HG03342 (cell line): ENCODE data around the gene ZBTB32.

ENCODE experiments used
- ATAC-seq: cut with Tn5 transposase; IDR thresholded peaks from one replicate; pipeline ENCODE4 v1.9.1; 2021; ENCODE audit warnings: mild to moderate bottlenecking, moderate library complexity; ENCODE audit not compliant: unreplicated experiment

ZBTB32 gene

DNA sequence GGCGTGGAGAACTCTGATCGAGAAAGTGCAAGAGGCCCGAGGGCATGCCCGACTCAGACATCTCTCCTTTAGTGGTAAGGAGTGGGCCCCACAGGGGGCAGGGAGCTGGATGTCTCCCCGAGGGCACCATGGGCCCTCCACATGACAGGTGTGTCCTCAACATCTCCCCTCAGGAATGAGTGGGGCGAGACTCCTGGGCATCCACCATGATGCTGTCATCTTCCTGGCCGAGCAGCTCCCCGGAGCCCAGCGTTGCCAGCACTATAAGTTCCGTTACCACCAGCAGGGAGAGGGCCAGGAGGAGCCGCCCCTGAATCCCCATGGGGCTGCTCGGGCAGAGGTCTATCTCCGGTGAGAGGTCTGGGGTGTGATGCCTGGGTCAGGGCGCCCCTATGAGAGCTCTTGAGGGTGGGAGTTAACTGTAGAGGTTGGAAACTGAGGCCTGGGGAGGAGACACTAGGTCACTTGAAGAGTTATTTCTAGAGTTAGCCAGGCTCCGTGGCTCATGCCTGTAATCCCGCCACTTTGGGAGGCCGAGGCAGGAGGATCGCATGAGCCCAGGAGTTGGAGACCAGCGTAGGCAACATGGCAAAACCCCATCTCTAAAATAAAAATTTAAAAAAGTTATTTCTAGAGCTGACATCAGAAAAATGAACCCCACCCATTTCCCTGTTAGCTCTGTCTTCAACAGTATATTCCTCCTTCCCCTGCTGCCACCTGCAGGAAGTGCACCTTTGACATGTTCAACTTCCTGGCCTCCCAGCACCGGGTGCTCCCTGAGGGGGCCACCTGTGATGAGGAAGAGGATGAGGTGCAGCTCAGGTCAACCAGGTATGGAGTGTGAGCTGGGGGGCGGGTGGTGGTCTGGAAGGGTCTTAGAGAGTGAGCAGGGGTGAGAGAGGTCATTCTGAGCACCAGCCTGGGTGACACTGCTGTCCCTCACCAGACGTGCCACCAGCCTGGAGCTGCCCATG is 32.8 kb downstream of the ZBTB32 start:
- ATAC-seq: no peak

DNA sequence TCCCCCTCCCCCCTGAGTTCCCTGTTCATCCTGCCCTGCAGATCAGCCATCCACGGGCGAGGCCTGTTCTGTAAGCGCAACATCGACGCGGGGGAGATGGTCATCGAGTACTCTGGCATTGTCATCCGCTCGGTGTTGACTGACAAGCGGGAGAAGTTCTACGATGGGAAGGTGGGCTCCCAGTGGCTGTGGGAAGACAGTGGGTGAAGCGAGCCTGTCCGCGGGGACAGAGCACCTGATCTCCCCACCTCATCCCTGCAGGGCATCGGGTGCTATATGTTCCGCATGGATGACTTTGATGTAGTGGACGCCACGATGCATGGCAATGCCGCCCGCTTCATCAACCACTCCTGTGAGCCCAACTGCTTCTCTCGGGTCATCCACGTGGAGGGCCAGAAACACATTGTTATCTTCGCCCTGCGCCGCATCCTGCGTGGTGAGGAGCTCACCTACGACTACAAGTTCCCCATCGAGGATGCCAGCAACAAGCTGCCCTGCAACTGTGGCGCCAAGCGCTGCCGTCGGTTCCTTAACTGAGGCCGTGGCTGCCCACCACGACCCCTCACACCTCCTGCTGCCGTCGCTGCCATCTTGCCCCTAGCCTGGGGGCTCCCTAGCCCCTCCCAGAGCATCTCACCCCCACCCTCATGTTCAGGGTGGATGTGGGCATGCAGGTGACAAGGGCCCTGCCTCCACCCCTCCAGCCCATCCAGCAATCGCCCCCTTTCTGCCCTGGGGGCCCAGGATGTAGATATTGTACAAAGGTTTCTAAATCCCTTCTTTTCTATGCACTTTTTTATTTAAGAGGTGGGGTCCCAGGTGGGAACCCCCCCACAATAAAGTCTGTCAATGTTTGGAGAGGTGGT is 33.9 kb downstream of the ZBTB32 start:
- ATAC-seq: no peak

DNA sequence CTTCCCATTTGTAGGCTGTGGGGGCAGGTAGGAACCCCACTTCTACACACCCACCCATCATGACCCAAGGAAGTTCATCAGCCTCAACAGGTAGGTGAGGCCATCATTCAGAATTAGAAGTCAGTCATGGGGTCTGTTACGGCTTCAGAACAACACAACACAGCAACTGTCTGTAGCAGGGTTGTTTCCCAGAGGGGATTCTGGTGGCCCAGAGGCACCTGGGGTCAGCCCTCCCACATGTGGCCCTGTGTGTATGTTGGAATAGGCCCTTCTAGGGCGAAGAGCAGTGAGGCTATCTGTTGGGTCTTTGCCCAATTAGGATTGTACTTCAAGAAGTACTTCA is 34.5 kb downstream of the ZBTB32 start:
- ATAC-seq: no peak

DNA sequence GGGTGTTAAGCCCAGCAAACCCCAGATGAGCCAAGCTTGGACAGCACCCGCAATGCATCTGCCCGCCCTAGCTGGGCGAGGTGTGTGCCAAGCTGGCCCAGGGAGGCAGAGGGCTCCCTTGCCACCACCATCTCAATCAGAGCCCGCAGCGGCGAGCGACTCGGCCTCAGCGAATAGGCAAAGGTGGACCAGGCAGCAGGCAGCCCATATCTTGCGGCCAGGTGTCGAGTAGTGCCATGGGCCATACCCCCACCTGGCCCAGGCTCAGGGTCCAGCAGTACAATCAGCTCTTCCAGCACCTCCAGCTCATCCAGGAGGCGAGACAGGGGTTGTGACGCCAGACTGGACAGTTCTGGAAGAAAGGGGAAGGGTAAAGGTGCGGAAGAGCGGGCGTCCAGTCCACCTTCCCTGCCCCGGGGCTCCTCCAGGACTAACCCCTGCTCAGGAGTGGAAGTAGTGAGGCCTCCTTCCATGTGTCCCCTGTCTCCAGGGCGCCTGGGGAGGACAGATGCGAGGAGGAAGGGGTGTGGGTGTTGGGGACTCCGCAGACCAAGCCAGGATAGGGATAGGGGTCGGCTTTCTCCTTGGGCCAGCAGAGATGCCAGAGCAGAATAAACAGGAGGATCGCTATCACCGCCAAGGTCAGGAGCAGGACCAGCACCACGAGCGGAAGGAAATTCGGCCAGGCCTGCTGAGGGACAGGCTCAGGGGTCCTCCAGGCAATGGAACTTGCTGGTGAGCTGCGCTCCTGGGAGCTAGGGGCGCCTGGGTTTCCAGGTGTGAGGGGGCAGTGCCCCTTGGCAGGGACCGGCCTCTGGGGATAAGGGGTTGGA is 35.1 kb downstream of the ZBTB32 start:
- ATAC-seq: no peak

DNA sequence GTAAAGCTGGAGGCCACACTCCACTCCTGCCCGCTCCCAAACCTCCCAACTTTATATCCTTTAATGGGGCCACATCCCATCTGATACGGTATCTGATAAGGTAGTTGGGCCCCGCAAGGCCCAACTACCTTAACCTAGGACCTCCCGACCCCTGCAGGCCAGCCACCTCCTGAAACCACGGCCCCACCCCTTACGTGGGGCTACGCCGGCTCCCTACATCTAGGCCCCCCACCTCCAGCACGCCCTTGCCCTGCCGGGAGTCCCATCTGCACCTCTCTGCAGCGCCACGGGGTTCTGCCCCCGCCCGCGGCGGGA is 35.7 kb downstream of the ZBTB32 start:
- ATAC-seq: peak; percentile 13

DNA sequence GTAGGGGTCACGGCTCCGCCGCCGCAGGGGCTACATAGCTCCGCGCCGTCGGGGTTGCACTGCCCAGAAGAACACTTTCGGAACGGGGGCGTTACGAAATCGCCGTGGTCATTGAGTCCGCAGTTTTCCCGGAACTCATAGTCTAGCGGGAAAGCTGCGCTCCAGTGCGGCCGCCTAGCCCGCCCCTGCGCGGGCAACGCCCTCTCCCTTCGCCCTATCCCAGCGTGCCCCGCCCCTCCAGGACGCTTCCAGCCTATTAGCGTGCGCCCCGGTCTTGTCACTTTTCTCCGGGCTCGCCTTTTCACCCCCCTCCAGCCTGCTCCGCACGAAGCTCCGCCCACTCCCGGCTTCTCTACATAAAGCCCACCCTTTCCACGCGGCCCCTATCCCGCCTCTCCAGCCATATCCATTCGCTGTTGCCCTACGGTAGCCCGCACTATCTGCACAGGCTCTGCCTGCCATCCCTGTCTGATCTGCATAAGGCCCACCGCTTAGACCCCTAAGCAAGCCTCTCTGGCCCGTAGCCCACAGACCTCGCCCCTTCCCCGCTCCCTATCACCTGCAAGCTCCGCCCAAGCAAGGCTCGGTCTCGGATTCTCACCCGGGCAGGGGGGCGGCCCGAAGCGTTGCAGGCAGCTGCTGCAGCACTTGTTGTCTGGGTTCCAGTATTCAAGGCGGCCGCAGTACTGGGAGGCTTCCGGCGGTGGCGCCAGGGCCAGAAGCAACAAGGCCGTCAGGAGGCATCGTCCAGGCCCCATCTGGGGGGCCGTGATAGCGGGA is 36.3 kb downstream of the ZBTB32 start:
- ATAC-seq: peak; percentile 51

DNA sequence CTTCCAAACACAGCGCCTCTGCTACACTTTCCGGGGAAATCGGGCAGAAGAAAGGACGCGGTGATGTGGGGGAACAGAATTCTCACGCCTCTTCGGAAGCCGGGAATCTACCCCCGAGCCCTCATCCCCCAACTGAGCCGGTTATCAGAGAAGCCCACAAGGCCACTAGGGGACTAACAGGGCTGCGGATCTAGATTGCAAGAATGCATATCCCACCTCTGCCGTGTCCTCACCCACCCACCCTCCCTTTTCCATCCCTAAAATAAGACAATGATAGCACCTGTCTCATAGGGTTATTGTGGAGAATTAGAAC is 36.8 kb downstream of the ZBTB32 start:
- ATAC-seq: no peak

DNA sequence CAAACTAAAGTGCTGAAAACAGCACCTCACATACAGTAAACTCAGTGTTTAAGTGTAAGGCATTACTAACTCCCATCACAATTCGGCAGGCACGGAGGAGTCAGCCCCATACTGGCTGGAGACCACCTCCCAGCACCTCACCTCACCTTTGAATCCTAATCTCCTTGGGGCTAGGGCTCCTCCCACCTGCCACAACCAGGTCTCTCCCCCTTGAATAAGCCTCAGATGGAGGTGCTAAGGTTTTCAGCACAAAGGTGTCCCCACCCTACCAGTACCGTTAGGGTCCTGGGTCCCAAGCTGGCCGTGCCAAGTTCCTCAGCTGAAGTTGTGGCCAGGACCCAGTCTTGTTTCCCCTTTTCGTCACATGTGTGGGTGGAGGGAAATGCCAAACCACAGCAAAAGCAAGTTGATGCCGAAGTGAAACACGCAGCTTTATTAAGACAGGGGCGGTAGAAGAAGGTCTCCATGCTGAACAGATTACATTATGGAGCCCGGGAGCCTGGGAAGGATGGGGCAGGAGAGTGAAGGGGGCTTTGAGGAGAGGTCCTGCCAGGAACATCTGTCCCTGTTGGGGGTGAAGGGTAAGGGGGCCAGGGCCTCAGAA is 37.9 kb downstream of the ZBTB32 start, which contains the start of gene IGFLR1:
Gene IGFLR1, minus strand, starts transcription at position 332 of the 604 bp plus-strand sequence. CDS start 1,272 bp downstream, outside the sequence.
- ATAC-seq: no peak

DNA sequence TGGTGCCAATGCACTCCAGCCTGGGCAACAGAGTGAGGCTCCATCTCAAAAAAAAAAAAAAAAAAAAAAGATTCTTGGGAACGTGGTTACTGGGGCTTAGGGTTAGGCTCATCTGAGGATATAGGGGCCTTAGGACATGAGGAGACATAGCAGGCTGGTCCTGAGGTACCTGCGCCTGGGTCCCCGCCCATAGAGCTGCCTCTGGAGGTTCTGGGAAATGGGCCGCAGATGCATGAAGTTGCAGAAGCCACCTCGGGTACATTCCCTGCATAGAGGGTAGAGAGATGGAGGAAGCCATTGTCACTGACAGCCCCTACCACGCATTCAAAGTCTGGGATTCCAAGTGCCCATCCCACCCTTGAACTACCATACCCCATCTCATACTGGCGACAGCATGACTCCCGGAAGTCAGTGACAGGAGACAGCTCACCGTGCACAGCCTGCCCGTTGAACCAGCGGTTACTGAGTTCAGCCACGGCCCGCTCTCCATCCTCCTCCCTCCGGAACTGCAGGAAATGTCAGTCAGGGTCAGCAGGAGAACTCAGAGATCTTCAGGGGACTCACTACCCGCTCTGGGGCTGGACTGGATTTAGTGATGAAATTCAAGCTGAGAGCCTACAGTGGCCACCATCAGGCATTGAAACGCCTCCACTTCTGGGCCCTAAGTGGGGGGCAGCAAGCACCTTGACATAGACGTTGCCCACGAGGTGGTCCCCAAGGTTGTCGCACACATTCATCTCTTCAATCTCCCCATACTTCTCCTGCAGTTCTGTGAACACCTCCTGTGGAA is 39.5 kb downstream of the ZBTB32 start:
- no peak for ATAC-seq

DNA sequence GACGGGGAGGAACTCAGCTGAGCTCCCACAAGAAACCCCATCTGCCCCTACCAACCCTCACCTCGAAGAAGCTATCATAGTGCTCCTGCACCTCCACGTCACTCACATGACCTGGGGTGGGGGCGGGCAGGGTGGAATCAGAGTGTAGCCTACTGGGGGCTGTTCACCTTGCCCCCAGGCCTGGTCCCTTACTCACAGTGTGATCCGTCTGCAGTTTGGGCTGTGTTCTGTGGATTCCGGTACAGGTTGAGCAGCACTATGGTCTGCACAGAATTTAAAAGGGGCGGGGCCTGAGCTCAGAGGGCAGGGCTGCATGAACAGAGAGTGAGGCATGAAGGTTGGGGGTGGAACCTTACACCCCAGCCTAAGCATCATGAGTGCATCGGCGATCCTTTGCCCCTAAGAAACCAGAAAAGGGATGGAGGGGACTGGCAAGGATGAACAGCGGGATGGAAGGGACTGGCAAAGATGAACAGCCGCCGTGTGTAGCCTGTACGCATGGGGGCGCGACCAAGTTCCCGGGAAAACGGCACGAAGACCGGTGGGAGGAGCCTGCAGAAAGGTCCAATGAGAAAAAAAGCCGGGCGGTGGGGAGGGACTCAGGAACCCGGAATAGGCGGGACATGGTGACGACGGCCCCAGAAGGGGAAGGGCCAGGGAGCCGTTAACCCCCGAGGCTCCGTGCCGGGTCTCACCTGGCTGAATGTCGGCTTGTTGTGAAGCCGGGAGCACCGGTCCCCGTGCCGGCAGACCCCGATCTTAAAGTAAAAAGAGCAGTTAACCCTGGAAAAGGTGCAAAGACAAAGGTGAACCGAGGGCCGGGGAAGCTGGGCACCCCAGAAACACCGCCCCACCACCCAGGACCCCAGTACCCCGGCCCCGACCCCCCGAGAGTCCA is 40.3 kb downstream of the ZBTB32 start:
- ATAC-seq: peak; percentile 23

DNA sequence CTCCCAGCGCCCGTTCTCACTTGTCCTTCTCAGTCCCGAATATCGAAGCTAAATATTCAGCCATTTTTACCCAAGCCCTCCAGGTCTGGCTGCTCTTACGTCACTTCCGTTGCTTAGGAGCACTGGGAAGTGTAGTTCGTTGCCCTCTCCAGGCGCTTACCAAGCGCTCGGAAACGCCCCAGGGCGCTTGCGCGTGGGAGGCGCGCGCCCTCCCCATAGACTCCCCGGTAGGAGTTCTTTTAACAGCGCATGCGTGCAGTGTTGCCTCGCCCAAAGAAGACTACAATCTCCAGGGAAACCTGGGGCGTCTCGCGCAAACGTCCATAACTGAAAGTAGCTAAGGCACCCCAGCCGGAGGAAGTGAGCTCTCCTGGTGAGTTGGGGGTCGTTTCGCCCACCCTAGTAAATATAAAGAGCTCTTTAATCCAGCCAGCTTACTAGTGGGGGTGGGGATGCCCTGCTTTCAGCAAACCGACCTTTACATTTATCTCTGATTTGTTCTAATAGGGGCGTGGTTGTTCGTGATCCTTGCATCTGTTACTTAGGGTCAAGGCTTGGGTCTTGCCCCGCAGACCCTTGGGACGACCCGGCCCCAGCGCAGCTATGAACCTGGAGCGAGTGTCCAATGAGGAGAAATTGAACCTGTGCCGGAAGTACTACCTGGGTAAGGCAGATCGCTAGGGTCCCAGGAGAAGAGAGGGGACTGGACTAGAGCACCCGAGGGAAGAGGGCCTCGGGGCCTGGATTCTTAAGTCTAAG is 41.1 kb downstream of the ZBTB32 start, which contains the start of the genes PSENEN and U2AF1L4:
Gene PSENEN, plus strand, starts transcription at position 324 of the 759 bp plus-strand sequence. Its CDS starts 280 bp downstream, at position 604.
Gene U2AF1L4, minus strand, starts transcription at position 91 of the 759 bp plus-strand sequence. Its CDS starts 27 bp downstream, at position 64.
- ATAC-seq: peak; percentile 40

DNA sequence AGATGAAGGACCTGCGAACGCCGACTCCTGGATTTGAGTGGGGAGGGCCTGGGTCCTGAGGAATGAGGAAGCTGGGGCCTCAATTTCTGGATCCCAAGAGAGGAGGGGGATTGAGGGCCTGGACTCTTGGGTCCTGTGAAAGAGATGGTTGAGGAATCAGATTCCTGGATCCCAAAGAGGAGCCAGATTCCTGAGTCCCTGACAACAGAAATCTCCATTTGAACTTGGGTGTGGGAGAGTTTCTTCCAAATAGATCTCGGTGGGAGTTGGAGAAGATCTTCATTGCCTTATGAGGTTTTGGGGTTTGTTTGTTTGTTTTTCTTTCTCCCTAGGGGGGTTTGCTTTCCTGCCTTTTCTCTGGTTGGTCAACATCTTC is 41.7 kb downstream of the ZBTB32 start:
- ATAC-seq: no peak

DNA sequence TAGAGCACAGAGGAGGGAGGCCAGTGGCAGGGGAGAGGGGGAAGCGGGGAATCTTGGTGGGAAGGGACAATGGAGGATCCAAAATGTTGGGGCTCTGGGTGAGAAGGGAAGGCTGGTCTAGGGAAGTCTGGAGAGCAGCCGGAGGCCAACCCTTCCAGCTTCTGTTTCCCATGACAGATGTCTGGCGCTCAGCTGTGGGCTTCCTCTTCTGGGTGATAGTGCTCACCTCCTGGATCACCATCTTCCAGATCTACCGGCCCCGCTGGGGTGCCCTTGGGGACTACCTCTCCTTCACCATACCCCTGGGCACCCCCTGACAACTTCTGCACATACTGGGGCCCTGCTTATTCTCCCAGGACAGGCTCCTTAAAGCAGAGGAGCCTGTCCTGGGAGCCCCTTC is 42.2 kb downstream of the ZBTB32 start:
- no peak for ATAC-seq

DNA sequence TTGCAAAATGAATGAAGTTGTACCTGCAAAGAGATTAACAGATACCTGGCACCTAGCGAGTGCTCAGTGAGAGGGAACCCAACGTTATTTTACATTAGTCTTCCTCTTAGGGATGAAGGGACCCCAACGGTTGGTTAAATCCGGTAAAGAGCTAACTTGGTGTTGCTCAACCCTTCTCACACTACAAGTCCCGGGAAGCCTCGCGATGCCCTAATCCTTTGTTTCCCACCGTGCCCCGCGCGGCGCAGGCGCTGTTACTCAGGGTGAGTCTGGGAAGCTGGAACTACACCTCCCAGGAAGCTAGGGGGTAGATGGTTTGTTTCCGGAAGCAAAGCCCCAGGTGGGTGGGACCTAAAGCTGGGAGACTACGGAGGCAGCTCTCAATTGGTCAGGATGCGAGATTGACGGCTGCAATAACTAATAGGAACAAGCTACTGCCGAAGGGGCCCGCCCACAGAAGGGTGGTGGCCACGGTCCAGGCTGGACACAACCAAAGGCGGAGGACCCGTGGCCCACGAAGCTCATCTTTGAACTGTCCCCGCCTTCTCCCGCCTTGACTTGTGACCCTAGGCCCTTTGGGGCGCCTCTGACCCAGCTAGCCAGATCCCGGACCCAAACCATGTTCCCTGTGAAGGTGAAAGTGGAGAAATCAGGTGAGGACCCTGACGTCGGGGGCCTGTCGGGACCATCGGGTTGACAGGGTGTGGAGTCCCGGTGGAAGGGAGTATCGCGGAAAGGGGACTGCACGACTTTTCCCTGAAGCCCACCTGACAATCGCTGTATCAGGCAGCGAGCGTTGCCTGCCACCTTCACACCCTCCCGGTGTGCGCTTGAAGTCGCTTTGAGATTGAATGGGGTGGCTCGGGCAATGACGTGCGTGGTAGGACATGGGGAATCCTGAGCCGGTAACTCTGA is 44.0 kb downstream of the ZBTB32 start, which contains the start of gene LIN37:
Gene LIN37, plus strand, starts transcription at position 471 of the 915 bp plus-strand sequence. Its CDS starts 149 bp downstream, at position 620.
- ATAC-seq: peak; percentile 72

DNA sequence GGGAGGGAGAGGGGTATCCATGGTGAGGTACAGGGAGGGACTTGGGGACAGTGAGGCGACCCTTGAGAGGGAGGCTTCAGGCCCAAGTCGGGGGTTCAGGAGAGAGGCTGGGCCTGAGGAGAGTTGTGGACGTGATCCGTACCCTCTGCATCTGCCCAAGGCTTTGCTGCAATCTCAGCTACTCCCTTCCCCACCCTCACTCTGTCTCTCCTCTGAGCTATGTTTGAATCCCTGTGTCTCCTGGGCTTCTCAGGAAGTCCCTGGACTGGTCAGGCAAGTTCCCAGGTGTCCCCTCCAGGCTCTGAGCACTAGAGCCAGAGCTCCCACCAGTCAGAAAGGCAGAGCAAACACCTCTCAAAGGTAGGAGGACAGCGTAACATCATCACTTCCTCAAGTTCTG is 45.8 kb downstream of the ZBTB32 start:
- no peak for ATAC-seq
